ENCODE measurements around the gene PCNX2. TPM values are rescaled to one million over a fixed set of nuclear protein-coding genes. Genes with fewer than 3 reads are reported as not detected.

The PCNX2 gene
- total RNA-seq, 2 experiments from 2014 or later, result 46.4 to 49.4 TPM

DNA sequence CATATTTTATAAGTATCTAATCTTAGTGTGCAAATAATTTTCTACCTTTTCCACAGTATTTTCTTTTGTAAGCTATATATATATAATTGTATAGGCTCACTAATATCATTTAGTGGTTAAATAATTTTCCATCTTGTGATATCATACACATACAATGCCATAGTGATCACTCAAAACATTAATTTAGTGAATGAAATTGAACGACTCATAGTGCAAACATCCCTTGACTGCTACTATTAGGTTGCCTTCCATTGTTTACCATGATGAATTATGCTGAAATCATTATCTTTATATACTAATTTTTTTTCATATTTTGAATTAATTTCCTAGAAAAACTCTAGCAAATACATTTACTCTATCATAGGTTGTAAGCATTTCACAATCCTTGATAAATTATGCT is 127.1 kb downstream of the PCNX2 start:
- Mint-ChIP-seq H3K27ac (no peak overlapping the region), H3K4me1 (ENCODE audit: low read depth) (no peaks in the 10 kb centered on the region), H3K4me3 (no peak overlapping the region), H3K27me3 (no peaks in the 10 kb centered on the region), H3K9me3 (peaks cover 11% of the 10 kb centered on the region), H3K36me3 (ENCODE audit: low read depth) (peaks cover 80% of the 10 kb centered on the region)
- Histone ChIP-seq H3K27me3 (ENCODE audit: control insufficient read depth in 1 of 2, insufficient read depth in 2 of 2, low read length in 2 of 2) (no peaks in the 10 kb centered on the region), H3K9me3 (ENCODE audit: control insufficient read depth in 1 of 2, insufficient read depth in 1 of 2, low read length in 2 of 2) (peaks cover 0 to 6% of the 10 kb centered on the region in 2 experiments), H3K27ac (ENCODE audit: low read depth in 1 of 2, low read length in 2 of 2) (no peak overlapping the region), H3K4me3 (ENCODE audit: low read length) (no peak overlapping the region), H3K36me3 (ENCODE audit: insufficient read depth, low read length) (peaks cover 20% of the 10 kb centered on the region), H3K4me1 (ENCODE audit: insufficient read depth, low read length) (no peaks in the 10 kb centered on the region)
- no peak for ATAC-seq (ENCODE audit: poor library complexity)
- intact Hi-C loops (cut with DNase I, micrococcal nuclease), result no loop called here
- POLR2A ChIA-PET, result no interaction called here
- no peak for TF ChIP-seq CTCF (IDR thresholded peaks at IDR 0.05)
- no peak for DNase-seq
- CTCF ChIA-PET, result no interaction called here

DNA sequence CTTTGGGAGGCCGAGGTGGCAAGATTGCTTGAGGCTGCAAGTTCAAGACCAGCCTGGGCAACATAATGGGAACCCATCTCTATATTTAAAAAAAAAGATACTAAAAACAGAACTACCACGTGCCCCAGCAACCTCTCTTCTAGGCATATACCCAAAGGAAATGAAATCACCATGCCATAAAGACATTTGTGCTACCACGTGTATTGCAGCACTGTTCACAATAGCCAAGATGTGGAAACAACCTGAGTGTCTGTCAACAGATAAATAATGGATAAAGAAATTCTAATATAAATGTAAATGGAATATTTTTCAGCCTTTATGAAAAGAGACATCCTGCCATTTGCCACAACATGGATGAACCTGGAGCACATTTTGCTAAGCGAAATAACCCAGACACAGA is 128.6 kb downstream of the PCNX2 start:
- ATAC-seq (ENCODE audit: poor library complexity) (no peak), DNase-seq (no peak)
- H3K27ac Mint-ChIP-seq, result no peak overlapping the region
- H3K27me3 ChIP-seq (ENCODE audit: control insufficient read depth in 1 of 2, insufficient read depth in 2 of 2, low read length in 2 of 2), result no peaks in the 10 kb centered on the region
- H3K36me3 ChIP-seq (ENCODE audit: insufficient read depth, low read length), result peaks cover 10% of the 10 kb centered on the region
- H3K9me3 Mint-ChIP-seq, result peaks cover 11% of the 10 kb centered on the region
- no peak overlapping the region for H3K4me3 ChIP-seq (ENCODE audit: low read length)
- no peaks in the 10 kb centered on the region for H3K27me3 Mint-ChIP-seq
- ChIA-PET POLR2A (no interaction called here), CTCF (no interaction called here)
- H3K27ac ChIP-seq (ENCODE audit: low read depth in 1 of 2, low read length in 2 of 2), result no peak overlapping the region
- no peak for TF ChIP-seq CTCF (IDR thresholded peaks at IDR 0.05)
- no peak overlapping the region for H3K4me3 Mint-ChIP-seq
- H3K4me1 Mint-ChIP-seq (ENCODE audit: low read depth), result no peaks in the 10 kb centered on the region
- intact Hi-C loops (cut with DNase I, micrococcal nuclease), result no loop called here
- no peaks in the 10 kb centered on the region for H3K4me1 ChIP-seq (ENCODE audit: insufficient read depth, low read length)
- peaks cover 79% of the 10 kb centered on the region for H3K36me3 Mint-ChIP-seq (ENCODE audit: low read depth)
- H3K9me3 ChIP-seq (ENCODE audit: control insufficient read depth in 1 of 2, insufficient read depth in 1 of 2, low read length in 2 of 2), result peaks cover 0 to 6% of the 10 kb centered on the region in 2 experiments

DNA sequence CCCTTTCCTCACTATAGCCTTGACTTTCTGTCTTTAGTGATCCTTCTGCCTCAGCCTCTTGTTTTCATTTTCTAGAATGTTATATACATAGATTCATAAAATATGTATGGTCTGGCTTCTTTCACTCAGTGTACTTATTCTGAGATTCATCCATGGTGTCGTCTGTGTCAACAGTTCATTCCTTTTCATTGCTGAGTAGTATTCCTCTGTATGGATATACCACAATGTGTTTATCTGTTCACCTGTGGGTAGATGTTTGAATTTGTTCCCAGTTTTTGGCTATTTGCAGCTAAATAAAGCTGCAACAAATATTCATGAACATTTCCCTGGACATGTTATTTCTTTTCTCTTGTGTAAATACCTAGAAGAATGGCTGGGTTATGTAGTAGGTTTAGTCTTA is 131.8 kb downstream of the PCNX2 start:
- CTCF ChIA-PET, result no interaction called here
- peaks cover 0 to 6% of the 10 kb centered on the region in 2 experiments for H3K9me3 ChIP-seq (ENCODE audit: control insufficient read depth in 1 of 2, insufficient read depth in 1 of 2, low read length in 2 of 2)
- H3K4me1 ChIP-seq (ENCODE audit: insufficient read depth, low read length), result no peaks in the 10 kb centered on the region
- Mint-ChIP-seq H3K4me3 (no peak overlapping the region), H3K27ac (no peak overlapping the region), H3K27me3 (no peaks in the 10 kb centered on the region), H3K36me3 (ENCODE audit: low read depth) (peaks cover 88% of the 10 kb centered on the region), H3K9me3 (peaks cover 6% of the 10 kb centered on the region), H3K4me1 (ENCODE audit: low read depth) (no peaks in the 10 kb centered on the region)
- ATAC-seq (ENCODE audit: poor library complexity) (no peak), DNase-seq (no peak)
- POLR2A ChIA-PET, result no interaction called here
- H3K27me3 ChIP-seq (ENCODE audit: control insufficient read depth in 1 of 2, insufficient read depth in 2 of 2, low read length in 2 of 2), result no peaks in the 10 kb centered on the region
- H3K4me3 ChIP-seq (ENCODE audit: low read length), result no peak overlapping the region
- peaks cover 35% of the 10 kb centered on the region for H3K36me3 ChIP-seq (ENCODE audit: insufficient read depth, low read length)
- intact Hi-C loops (cut with DNase I, micrococcal nuclease), result no loop called here
- TF ChIP-seq CTCF (IDR thresholded peaks at IDR 0.05), result no peak
- no peak overlapping the region for H3K27ac ChIP-seq (ENCODE audit: low read depth in 1 of 2, low read length in 2 of 2)
